Measurements from ENCODE around the gene ZNF438.

DNA sequence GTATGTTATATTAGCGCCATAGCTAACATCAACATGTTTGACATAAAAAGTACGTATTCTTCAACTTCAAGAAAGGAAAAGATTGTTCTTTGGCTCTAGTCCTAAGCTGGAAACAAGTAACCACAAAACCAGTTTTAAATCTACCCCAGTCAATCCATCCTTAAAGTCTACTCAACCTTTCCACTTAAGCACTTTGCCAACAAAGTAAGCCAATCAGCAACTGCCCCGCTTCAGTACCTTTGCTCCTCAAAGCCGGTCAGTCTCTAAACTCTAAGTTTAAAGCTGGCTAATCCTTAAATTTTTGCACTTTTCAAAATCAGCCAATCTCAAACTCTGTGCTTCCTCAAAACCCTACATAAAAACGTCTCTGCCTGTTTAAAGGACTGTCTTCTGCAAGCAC lies 8.1 kb downstream of the ZNF438 start:
- TF ChIP-seq POLR2A (IDR thresholded peaks at IDR 0.05) = no peak
- TF ChIP-seq, protein P1, sequence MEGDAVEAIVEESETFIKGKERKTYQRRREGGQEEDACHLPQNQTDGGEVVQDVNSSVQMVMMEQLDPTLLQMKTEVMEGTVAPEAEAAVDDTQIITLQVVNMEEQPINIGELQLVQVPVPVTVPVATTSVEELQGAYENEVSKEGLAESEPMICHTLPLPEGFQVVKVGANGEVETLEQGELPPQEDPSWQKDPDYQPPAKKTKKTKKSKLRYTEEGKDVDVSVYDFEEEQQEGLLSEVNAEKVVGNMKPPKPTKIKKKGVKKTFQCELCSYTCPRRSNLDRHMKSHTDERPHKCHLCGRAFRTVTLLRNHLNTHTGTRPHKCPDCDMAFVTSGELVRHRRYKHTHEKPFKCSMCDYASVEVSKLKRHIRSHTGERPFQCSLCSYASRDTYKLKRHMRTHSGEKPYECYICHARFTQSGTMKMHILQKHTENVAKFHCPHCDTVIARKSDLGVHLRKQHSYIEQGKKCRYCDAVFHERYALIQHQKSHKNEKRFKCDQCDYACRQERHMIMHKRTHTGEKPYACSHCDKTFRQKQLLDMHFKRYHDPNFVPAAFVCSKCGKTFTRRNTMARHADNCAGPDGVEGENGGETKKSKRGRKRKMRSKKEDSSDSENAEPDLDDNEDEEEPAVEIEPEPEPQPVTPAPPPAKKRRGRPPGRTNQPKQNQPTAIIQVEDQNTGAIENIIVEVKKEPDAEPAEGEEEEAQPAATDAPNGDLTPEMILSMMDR (IDR thresholded peaks at IDR 0.05) = no peak
